Gastrocnemius medialis (tissue), 4 donors: ENCODE results near the gene PDE7B.

Experiments used
- POLR2A ChIP-seq, 2 donors: fragments of 450-650 bp; IDR thresholded peaks; one replicate each; pipeline ENCODE4 v1.6.1; 2017; ENCODE audit warnings: antibody characterized with exemption in 2 of 2, mild to moderate bottlenecking in 2 of 2, moderate library complexity in 2 of 2
- TF ChIP-seq, protein P1 (sequence below), 5 experiments: fragments of 450-650 bp in 3 of 5; fragments of 200-600 bp in 2 of 5; sonication (generic) in 2 of 5; IDR thresholded peaks in 4 of 5; conservative IDR thresholded peaks in 1 of 5; 1 replicate in 4 of 5; 2 replicates in 1 of 5; pipeline ENCODE4 v1.5.1; 2016 to 2019; ENCODE audit warnings: antibody characterized with exemption in 5 of 5, mild to moderate bottlenecking in 3 of 5, moderate library complexity in 3 of 5

DNA sequence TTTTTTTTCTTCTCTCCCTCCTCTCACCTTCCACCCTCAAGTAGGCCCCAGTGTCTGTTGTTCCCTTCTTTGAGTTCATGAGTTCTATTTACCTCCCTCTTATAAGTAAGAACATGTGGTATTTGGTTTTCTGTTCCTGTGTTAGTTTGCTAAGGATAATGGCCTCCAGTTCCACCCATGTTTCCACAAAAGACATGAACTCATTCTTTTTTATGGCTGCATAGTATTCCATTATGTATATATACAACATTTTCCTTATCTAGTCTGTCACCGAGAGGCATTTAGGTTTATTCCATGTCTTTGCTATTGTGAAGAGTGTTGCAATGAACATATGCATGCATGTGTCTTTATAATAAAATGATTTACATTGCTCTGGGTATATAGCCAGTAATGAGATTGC, 147.9 kb downstream of the PDE7B start:
- TF ChIP-seq, protein P1, sequence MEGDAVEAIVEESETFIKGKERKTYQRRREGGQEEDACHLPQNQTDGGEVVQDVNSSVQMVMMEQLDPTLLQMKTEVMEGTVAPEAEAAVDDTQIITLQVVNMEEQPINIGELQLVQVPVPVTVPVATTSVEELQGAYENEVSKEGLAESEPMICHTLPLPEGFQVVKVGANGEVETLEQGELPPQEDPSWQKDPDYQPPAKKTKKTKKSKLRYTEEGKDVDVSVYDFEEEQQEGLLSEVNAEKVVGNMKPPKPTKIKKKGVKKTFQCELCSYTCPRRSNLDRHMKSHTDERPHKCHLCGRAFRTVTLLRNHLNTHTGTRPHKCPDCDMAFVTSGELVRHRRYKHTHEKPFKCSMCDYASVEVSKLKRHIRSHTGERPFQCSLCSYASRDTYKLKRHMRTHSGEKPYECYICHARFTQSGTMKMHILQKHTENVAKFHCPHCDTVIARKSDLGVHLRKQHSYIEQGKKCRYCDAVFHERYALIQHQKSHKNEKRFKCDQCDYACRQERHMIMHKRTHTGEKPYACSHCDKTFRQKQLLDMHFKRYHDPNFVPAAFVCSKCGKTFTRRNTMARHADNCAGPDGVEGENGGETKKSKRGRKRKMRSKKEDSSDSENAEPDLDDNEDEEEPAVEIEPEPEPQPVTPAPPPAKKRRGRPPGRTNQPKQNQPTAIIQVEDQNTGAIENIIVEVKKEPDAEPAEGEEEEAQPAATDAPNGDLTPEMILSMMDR (IDR thresholded peaks at IDR 0.05 in 4 of 5, conservative IDR thresholded peaks at IDR 0.05 in 1 of 5): no peak
- no peak for TF ChIP-seq POLR2A (IDR thresholded peaks at IDR 0.05)
